Eye (tissue), 1 donor: Measurements from ENCODE around the gene S1PR5.
"Not testable (repeated sequence)": the region's sequence is repeated elsewhere in the genome, so short reads cannot be mapped to it uniquely, and the experiment has no call there.

Experiments used
- DNase-seq: peaks from one replicate; pipeline ENCODE4 v3.0.0-alpha.2; 2015

S1PR5 gene

DNA sequence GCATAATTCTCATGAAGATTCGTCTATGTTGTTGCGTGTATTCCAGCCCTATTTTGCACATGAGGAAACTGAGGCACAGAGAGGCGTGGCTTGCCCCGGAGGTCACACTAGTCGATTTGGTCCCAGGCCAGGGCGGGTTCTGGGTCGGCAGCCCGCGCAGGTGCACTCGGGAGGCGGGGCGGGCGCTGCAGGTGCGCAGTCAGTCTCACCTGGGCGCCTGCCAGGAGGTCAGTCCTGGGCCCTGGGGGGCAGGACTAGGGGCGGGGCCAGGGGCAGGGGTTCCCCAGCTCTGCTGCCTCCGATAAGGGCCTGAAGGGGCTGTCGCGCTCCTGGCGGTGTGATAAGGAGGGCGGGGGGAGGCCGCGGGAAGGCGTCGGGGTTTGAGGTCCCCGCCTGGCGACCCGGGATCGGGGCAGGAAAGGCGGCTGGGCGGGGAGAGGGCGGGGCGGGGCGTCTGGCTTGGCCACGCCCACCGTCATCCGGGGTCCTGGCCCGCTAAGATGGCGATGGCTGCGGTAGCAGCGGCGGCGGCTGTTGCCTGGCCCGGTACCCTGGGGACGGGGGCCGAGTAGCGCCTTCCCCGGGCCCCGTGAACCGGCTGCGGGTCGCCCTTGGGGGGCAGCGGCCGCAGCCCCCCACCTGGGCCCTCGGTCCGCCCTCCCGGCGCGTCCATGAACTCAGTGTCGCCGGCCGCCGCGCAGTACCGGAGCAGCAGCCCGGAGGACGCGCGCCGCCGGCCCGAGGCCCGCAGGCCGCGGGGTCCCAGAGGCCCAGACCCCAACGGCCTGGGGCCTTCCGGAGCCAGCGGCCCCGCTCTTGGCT is 26.4 kb upstream of the S1PR5 start, which contains the start of gene ATG4D:
TSS of gene ATG4D (plus strand) at position 485 of the 822 bp plus-strand sequence. CDS start at position 672, 187 bp downstream.
- DNase-seq: peak; percentile 92

- DNase-seq: peak; percentile 16
Observed at GRCh38 chr19:10543059-10543419, 25.8 kb upstream of the S1PR5 start.

DNA sequence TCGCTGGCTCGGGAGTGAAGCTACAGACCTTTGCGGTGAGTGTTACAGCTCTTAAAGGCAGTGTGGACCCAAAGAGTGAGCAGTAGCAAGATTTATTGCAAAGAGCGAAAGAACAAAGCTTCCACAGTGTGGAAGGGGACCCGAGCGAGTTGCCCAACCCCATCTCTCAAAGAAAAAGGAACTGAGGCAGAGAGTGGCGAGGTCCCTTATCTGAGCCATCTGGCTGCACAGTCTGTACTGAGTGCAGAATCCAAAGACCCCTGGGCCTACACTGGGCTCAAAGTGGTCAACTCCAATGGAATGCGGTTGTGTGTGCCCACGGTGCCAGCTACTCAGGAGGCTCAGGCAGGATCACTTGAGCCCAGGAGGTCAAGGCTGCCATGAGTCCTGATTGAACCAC is 21.8 kb upstream of the S1PR5 start:
- not testable (repeated sequence) for DNase-seq

DNA sequence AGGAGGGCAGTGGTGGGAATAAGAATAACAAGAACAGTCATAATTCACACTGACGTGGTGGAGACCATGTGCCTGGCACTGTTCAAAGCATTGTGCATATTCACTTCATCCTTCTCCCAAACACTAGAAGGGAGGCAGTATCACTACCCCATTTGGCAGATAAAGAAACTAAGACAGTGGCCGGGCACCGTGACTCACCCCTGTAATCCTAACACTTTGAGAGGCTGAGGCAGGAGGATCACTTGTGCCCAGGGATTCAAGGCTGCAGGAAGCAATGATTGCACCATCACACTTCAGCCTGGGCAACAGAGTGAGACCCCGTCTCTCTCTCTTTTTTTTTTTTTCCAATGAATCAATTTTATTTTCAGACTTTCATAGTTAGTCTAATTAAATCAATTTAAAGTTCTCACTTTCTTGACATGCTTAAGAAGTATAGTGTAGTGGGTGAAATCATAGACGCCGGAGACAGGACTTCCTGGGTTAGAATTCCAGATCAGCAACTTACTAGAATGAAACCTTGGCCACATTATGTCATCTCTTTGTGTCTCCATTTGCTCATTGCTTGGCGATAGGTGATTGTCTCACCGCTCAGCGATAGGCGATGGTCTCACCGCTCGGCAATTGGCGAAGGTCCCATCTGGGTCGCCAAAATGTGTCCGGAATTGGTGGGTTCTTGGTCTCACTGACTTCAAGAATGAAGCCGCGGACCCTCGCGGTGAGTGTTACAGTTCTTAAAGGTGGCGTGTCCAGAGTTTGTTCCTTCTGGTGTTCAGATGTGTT is 21.1 kb upstream of the S1PR5 start:
- no peak for DNase-seq

- DNase-seq: no peak
Observed at GRCh38 chr19:10537668-10538067, 20.4 kb upstream of the S1PR5 start.

GRCh38 chr19:10535613-10536012 is 18.4 kb upstream of the S1PR5 start:
- DNase-seq: no peak

DNA sequence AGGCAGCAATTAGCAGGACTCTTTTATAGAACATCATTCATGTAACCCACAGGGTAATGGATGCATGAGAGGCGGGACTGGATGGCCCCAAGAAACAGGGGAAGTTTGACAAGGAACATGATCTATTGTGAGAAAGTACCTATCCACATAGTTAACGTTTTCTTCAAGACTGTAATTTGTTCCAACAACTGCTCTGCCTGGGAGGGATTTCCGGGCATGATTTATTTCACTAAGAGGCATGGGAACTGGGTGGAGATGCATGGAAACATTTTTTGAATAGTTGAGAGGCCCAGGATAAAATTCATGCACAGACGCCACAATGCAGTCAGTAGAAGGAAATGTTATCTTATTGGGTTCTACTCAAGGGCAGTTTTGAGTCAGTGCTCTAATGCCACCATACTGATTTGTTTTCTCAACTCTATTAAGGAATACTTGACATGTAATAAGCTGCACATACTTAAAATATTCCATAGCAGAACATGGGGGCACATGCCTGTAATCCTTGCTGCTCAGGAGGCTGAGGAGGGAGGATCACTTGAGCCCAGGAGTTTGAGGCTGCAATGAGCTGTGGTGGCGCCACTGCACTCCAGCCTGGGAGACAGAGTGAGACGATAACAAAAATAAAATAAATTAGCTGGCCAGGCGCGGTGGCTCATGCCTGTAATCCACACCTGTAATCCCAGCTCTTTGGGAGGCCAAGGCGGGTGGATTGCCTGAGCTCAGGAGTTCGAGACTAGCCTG is 16.6 kb upstream of the S1PR5 start:
- DNase-seq: no peak

- DNase-seq: no peak
Observed at GRCh38 chr19:10532457-10532856, 15.2 kb upstream of the S1PR5 start.

DNA sequence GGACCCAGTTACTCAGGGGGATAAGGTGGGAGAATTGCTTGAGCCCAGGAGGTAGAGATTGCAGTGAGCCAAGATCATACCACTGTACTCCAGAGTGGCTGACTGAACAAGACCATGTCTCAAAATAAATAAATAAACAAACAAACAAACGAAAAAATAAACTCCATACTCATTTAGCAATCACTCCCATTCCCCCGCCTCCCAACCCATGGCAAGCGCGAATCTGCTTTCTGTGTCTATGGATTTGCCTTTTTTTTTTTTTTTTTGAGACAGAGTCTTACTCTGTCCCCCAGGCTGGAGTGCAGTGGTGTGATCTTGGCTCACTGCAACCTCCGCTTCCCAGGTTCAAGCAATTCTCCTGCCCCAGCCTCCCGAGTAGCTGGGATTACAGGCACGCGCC is 9.6 kb upstream of the S1PR5 start:
- DNase-seq: not testable (repeated sequence)

- no peak for DNase-seq
Observed at GRCh38 chr19:10525636-10526035, 8.4 kb upstream of the S1PR5 start.

GRCh38 chr19:10523135-10523636 is 5.9 kb upstream of the S1PR5 start:
- DNase-seq: no peak

GRCh38 chr19:10521461-10522171 is 4.4 kb upstream of the S1PR5 start:
- no peak for DNase-seq

GRCh38 chr19:10520652-10521318 is 3.5 kb upstream of the S1PR5 start:
- no peak for DNase-seq

GRCh38 chr19:10519421-10519820 is 2.2 kb upstream of the S1PR5 start:
- no peak for DNase-seq

- no peak for DNase-seq
Observed at GRCh38 chr19:10518444-10519361, 1.5 kb upstream of the S1PR5 start.

GRCh38 chr19:10517760-10518443 is 655 bp upstream of the S1PR5 start:
- no peak for DNase-seq

GRCh38 chr19:10516671-10517286 is 468 bp downstream of the S1PR5 start:
- no peak for DNase-seq

DNA sequence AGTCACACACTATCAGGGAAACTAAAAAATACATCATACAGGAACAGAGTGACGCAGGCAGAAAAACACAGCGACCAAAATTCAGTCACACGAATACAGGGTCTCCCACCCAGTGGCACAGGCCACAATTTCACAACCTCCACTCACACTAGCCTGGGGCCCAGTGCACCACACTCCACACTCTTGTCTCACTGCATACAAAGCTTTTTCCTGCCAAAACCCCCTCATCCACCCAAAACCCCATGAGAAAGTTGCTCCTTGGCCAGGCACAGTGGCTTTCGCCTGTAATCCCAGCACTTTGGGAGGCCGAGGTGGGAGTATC is 1.2 kb downstream of the S1PR5 start:
- no peak for DNase-seq

DNA sequence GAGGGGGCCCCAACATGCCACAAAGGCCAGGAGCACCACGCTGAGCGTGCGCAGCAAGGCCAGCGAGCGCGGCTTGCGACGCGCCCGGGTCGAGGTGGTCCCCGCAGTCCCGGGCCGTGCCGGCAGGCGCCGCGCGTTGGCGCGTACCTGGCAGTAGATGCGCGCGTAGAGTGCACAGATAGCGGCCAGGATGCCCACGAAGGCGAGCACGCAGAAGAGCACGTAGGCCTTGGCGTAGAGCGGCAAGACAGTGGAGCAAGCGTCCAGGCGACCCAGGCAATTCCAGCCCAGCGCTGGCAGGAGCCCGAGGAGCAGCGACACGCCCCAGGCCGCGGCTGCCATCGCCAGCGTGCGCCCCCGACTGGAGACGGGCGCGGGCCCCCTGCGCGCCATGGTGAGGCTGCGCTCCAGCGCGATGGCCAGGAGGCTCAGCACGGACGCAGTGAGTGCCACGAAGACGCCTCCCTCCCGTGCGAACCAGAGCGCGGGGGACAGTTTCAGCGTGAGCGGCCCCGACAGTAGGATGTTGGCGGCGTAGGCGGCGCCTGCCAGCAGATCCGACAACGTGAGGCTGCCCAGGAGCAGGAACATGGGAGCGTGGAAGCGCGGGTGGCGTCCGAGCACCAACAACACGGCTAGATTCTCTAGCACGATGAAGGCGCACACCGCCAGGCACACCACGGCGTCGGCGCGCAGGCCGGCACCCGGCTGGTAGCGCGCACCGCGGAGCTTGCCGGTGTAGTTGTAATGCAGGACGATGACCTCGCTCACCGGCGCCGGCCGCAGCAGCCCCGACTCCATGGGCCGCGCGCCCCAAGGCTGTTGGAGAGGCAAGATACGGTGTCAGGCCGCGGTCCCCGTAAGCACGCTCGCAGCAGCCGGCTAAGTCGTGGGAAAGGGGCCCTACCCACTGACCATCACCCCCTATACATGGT is 2.8 kb downstream of the S1PR5 start:
- peak; percentile 48 for DNase-seq
